ENCODE measurements around the gene KCNV2. TPM values are rescaled to one million over a fixed set of nuclear protein-coding genes. Genes with fewer than 3 reads are reported as not detected.

KCNV2 gene
- total RNA-seq = not detected in 3 replicates
- long read RNA-seq = 0 reads

DNA sequence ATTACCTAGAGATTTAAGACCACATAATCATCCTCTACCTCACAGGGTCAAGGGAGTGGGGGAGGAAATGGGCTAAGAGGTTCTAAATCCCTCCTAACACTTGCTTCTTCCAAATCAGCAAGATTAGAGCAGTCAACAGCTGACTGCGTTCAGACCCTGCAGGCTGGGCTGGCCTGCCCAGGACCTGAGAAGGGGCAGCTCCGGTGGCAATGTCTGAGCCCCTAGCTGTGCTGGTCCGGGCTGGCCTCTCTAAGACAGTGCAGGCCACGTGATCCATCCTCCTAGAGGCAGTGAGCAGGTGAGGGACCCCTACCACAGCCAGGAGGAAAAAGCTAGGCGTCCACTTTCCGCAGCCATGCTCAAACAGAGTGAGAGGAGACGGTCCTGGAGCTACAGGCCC lies at the start of gene KCNV2:
Gene KCNV2 (plus strand): TSS at position 126 of the 400 bp plus-strand sequence. CDS start 230 bp downstream, at position 356.
- peaks cover 5% of the 10 kb centered on the region for H3K4me1 Mint-ChIP-seq (ENCODE audit: low read depth)
- no peaks in the 10 kb centered on the region for H3K27me3 Mint-ChIP-seq (ENCODE audit: low read depth)
- H3K36me3 Mint-ChIP-seq (ENCODE audit: low read depth) = peaks cover 1% of the 10 kb centered on the region
- H3K27ac Mint-ChIP-seq (ENCODE audit: unreplicated experiment) = no peak within 1 kb of the TSS
- DNase-seq (ENCODE audit: low spot score) = no peak
- TF ChIP-seq CTCF (IDR thresholded peaks at IDR 0.05) = no peak
- no peak within 1 kb of the TSS for H3K4me3 Mint-ChIP-seq (ENCODE audit: unreplicated experiment)
- no peaks in the 10 kb centered on the region for H3K9me3 Mint-ChIP-seq (ENCODE audit: low read depth)

- Mint-ChIP-seq H3K4me1 (ENCODE audit: low read depth) (no peaks in the 10 kb centered on the region), H3K4me3 (ENCODE audit: unreplicated experiment) (no peak overlapping the region), H3K27me3 (ENCODE audit: low read depth) (no peaks in the 10 kb centered on the region), H3K9me3 (ENCODE audit: low read depth) (no peaks in the 10 kb centered on the region), H3K36me3 (ENCODE audit: low read depth) (no peaks in the 10 kb centered on the region), H3K27ac (ENCODE audit: unreplicated experiment) (no peak overlapping the region)
- no peak for TF ChIP-seq CTCF (IDR thresholded peaks at IDR 0.05)
- no peak for DNase-seq (ENCODE audit: low spot score)
These were observed 44.1 kb upstream of the KCNV2 start for GRCh38 chr9:2673161-2673560.

GRCh38 chr9:2674141-2674824 lies 43.0 kb upstream of the KCNV2 start:
- TF ChIP-seq CTCF (IDR thresholded peaks at IDR 0.05) = no peak
- Mint-ChIP-seq H3K27me3 (ENCODE audit: low read depth) (no peaks in the 10 kb centered on the region), H3K9me3 (ENCODE audit: low read depth) (no peaks in the 10 kb centered on the region), H3K4me3 (ENCODE audit: unreplicated experiment) (no peak overlapping the region), H3K4me1 (ENCODE audit: low read depth) (no peaks in the 10 kb centered on the region), H3K27ac (ENCODE audit: unreplicated experiment) (no peak overlapping the region), H3K36me3 (ENCODE audit: low read depth) (no peaks in the 10 kb centered on the region)
- DNase-seq (ENCODE audit: low spot score) = no peak

GRCh38 chr9:2675834-2676233 lies 41.5 kb upstream of the KCNV2 start:
- Mint-ChIP-seq H3K27me3 (ENCODE audit: low read depth) (no peaks in the 10 kb centered on the region), H3K4me3 (ENCODE audit: unreplicated experiment) (no peak overlapping the region), H3K9me3 (ENCODE audit: low read depth) (no peaks in the 10 kb centered on the region), H3K27ac (ENCODE audit: unreplicated experiment) (no peak overlapping the region), H3K4me1 (ENCODE audit: low read depth) (no peaks in the 10 kb centered on the region), H3K36me3 (ENCODE audit: low read depth) (no peaks in the 10 kb centered on the region)
- DNase-seq (ENCODE audit: low spot score) = no peak
- TF ChIP-seq CTCF (IDR thresholded peaks at IDR 0.05) = no peak

DNA sequence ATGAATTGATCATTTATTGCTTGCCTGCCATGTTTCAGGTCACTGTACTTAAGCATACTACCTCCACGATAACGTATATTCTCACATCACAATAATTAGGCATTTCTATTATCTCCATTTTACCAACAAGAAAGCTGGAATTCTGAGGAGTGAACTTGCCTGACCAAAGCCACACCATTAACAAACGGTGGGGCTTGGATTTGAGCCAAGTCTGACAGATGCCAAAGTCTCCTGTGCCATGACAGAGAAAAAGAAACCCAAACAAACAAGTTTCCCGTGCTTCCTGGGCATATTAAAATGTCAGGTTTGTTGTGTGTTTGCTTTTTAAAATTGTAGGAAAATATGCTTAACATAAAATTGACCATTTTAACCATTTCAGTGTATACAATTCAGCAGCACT lies 40.8 kb upstream of the KCNV2 start:
- no peak for DNase-seq (ENCODE audit: low spot score)
- Mint-ChIP-seq H3K4me1 (ENCODE audit: low read depth) (no peaks in the 10 kb centered on the region), H3K27ac (ENCODE audit: unreplicated experiment) (no peak overlapping the region), H3K9me3 (ENCODE audit: low read depth) (no peaks in the 10 kb centered on the region), H3K27me3 (ENCODE audit: low read depth) (no peaks in the 10 kb centered on the region), H3K4me3 (ENCODE audit: unreplicated experiment) (no peak overlapping the region), H3K36me3 (ENCODE audit: low read depth) (no peaks in the 10 kb centered on the region)
- no peak for TF ChIP-seq CTCF (IDR thresholded peaks at IDR 0.05)

Data from chondrocyte (in vitro differentiated cells).